DOHH2 (cell line): ENCODE data around the gene UPK1B.
"Not testable (repeated sequence)": the region's sequence is repeated elsewhere in the genome, so short reads cannot be mapped to it uniquely, and the experiment has no call there.

Experiments
- H3F3A ChIP-seq: fragments of 200-600 bp; sonication (generic), shearing (Covaris generic); 2 replicates; pipeline ENCODE4 v1.6.0; 2016; ENCODE audit warnings: antibody characterized with exemption, mild to moderate bottlenecking; ENCODE audit not compliant: control insufficient read depth, insufficient read depth
- H3K27ac ChIP-seq: fragments of 200-600 bp; sonication (generic); 2 replicates; pipeline ENCODE4 v1.5.1; 2014; ENCODE audit warnings: low read depth, mild to moderate bottlenecking, low read length, moderate library complexity
- H3K27me3 ChIP-seq: fragments of 200-600 bp; sonication (generic); 2 replicates; pipeline ENCODE4 v1.6.1; 2014; ENCODE audit warnings: mild to moderate bottlenecking, low read length, mixed read lengths; ENCODE audit not compliant: control insufficient read depth
- H3K36me3 ChIP-seq: fragments of 200-600 bp; sonication (generic); 2 replicates; pipeline ENCODE4 v1.6.1; 2014; ENCODE audit warnings: mild to moderate bottlenecking, low read length, moderate library complexity, mixed read lengths; ENCODE audit not compliant: control insufficient read depth
- H3K4me1 ChIP-seq: fragments of 200-600 bp; sonication (generic); 2 replicates; pipeline ENCODE4 v1.6.1; 2014; ENCODE audit warnings: mild to moderate bottlenecking, low read length, mixed read lengths; ENCODE audit not compliant: control insufficient read depth
- H3K4me2 ChIP-seq: fragments of 200-600 bp; sonication (generic); 2 replicates; pipeline ENCODE4 v1.6.0; 2014; ENCODE audit warnings: mild to moderate bottlenecking, low read length, moderate library complexity
- H3K4me3 ChIP-seq: fragments of 200-600 bp; sonication (generic); 2 replicates; pipeline ENCODE4 v1.5.1; 2014; ENCODE audit warnings: mild to moderate bottlenecking, low read length, mixed read lengths
- H3K79me2 ChIP-seq: fragments of 200-600 bp; sonication (generic); 2 replicates; pipeline ENCODE4 v1.6.1; 2014; ENCODE audit warnings: mild to moderate bottlenecking, low read length, mixed read lengths; ENCODE audit not compliant: control insufficient read depth
- H3K9me2 ChIP-seq: fragments of 200-600 bp; sonication (generic); replicated peaks from 2 replicates; pipeline ENCODE4 v1.6.1; 2014; ENCODE audit warnings: mild to moderate bottlenecking, low read length, mixed read lengths; ENCODE audit not compliant: control insufficient read depth
- H3K9me3 ChIP-seq: fragments of 200-600 bp; sonication (generic); 2 replicates; pipeline ENCODE4 v1.6.1; 2014; ENCODE audit warnings: antibody characterized with exemption, low read length, mixed read lengths; ENCODE audit not compliant: control insufficient read depth, insufficient read depth
- H4K20me1 ChIP-seq: fragments of 200-600 bp; sonication (generic); 2 replicates; pipeline ENCODE4 v1.6.0; 2014; ENCODE audit warnings: low read depth, mild to moderate bottlenecking, antibody characterized with exemption, low read length, moderate library complexity; ENCODE audit not compliant: control insufficient read depth, insufficient read depth
- CTCF ChIP-seq: fragments of 200-600 bp; sonication (generic); IDR thresholded peaks from one replicate; pipeline ENCODE4 v1.5.1; 2014; ENCODE audit warnings: antibody characterized with exemption, mild to moderate bottlenecking, low read depth, low read length; ENCODE audit not compliant: poor library complexity, severe bottlenecking
- EZH2phosphoT487 ChIP-seq: fragments of 200-600 bp; sonication (generic); IDR thresholded peaks from 2 replicates; pipeline ENCODE4 v1.6.1; 2017; ENCODE audit warnings: borderline replicate concordance, mild to moderate bottlenecking, antibody characterized with exemption, low read length, moderate library complexity, mixed read lengths

The UPK1B gene

DNA sequence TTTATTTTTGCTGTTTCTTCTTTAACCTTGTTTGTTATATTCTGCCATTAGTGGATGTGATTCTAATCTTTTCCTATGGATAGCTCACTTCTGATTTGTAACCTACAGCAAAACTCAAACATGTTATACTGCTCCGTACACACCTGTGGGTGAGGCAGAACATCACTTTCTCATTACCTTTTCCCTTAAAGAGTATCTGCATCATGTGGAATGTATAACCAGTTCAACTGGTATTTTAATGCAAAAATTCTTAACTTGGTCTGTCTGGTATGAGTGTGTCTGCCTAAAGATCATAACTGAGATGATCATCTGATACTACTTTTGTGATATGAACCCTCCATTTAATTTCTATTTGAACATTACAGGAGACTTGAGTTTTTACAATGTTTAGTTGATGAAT is 13.0 kb upstream of the UPK1B start:
- Histone ChIP-seq H3K9me3 (0 out of 2 replicates have a peak, but pooled peaks cover 8% of the 10 kb centered on the region), H3K4me3 (no peak overlapping the region), H3K4me1 (peaks cover 3% of the 10 kb centered on the region; the same call in 1 of the 2 replicates), H3K79me2 (no peaks in the 10 kb centered on the region), H3K27ac (no peak overlapping the region), H3K9me2 (no peaks in the 10 kb centered on the region), H3F3A (no peaks in the 10 kb centered on the region), H4K20me1 (no peaks in the 10 kb centered on the region), H3K36me3 (no peaks in the 10 kb centered on the region), H3K4me2 (no peak overlapping the region), H3K27me3 (no peaks in the 10 kb centered on the region)
- TF ChIP-seq CTCF: no peak
- no peak for TF ChIP-seq EZH2phosphoT487

DNA sequence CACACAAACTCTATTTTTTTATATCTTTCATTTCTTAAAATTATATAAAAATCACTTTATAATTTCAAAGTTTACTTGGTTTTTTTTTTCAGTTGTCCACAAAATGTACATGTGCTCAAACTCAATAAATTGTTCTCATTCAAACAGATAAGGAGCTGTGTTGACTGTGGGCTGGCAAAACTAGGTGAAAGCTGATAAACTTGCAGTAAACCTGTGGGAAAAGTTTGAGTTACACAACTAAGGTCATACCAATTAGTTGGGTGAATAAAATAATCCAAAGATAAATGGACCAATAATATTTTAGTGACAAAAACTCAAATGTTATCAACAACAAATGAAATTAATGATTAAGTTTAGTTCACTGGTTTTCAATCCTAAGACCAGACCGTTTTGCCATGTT is 12.6 kb upstream of the UPK1B start:
- H3K36me3 ChIP-seq: no peaks in the 10 kb centered on the region
- no peaks in the 10 kb centered on the region for H3F3A ChIP-seq
- TF ChIP-seq EZH2phosphoT487 (no peak), CTCF (no peak)
- no peaks in the 10 kb centered on the region for H3K79me2 ChIP-seq
- no peak overlapping the region for H3K4me2 ChIP-seq
- peaks cover 3% of the 10 kb centered on the region; the same call in 1 of the 2 replicates for H3K4me1 ChIP-seq
- no peaks in the 10 kb centered on the region for H4K20me1 ChIP-seq
- H3K27me3 ChIP-seq: no peaks in the 10 kb centered on the region
- no peaks in the 10 kb centered on the region for H3K9me2 ChIP-seq
- 0 out of 2 replicates have a peak, but pooled peaks cover 7% of the 10 kb centered on the region for H3K9me3 ChIP-seq
- H3K27ac ChIP-seq: no peak overlapping the region
- no peak overlapping the region for H3K4me3 ChIP-seq

GRCh38 chr3:119161240-119161639 is 12.2 kb upstream of the UPK1B start:
- Histone ChIP-seq H3K36me3 (no peaks in the 10 kb centered on the region), H3K27me3 (no peaks in the 10 kb centered on the region), H3F3A (no peaks in the 10 kb centered on the region), H3K4me2 (no peak overlapping the region), H3K4me3 (no peak overlapping the region), H3K4me1 (peaks cover 3% of the 10 kb centered on the region; the same call in 1 of the 2 replicates), H4K20me1 (no peaks in the 10 kb centered on the region), H3K9me2 (no peaks in the 10 kb centered on the region), H3K79me2 (no peaks in the 10 kb centered on the region), H3K27ac (no peak overlapping the region), H3K9me3 (0 out of 2 replicates have a peak, but pooled peaks cover 3% of the 10 kb centered on the region)
- TF ChIP-seq CTCF (no peak), EZH2phosphoT487 (no peak)

GRCh38 chr3:119164745-119165144 is 8.7 kb upstream of the UPK1B start:
- H3K9me3 ChIP-seq, H3K27ac ChIP-seq, H3K36me3 ChIP-seq, H3K79me2 ChIP-seq, H4K20me1 ChIP-seq, H3F3A ChIP-seq, H3K27me3 ChIP-seq, H3K4me3 ChIP-seq, H3K9me2 ChIP-seq, H3K4me2 ChIP-seq, H3K4me1 ChIP-seq: not testable (repeated sequence)
